ENCODE data around the gene TXNDC11.

TXNDC11 gene

GRCh38 chr16:11736903-11737302, 5.8 kb downstream of the TXNDC11 start:
- Mint-ChIP-seq H3K4me1 (peaks cover 74% of the 10 kb centered on the region), H3K4me3 (no peak overlapping the region), H3K27ac (no peak overlapping the region), H3K27me3 (no peaks in the 10 kb centered on the region), H3K9me3 (no peaks in the 10 kb centered on the region)
- ATAC-seq: no peak
- no peak for DNase-seq

GRCh38 chr16:11735787-11736186, 6.9 kb downstream of the TXNDC11 start:
- H3K27me3 Mint-ChIP-seq: no peaks in the 10 kb centered on the region
- ATAC-seq (no peak), DNase-seq (no peak)
- peak overlapping the region in 1 of 2 donors; percentile 65 for H3K27ac Mint-ChIP-seq
- peaks cover 71% of the 10 kb centered on the region for H3K4me1 Mint-ChIP-seq
- H3K9me3 Mint-ChIP-seq: no peaks in the 10 kb centered on the region
- no peak overlapping the region for H3K4me3 Mint-ChIP-seq

- no peaks in the 10 kb centered on the region for H3K9me3 Mint-ChIP-seq
- no peak overlapping the region for H3K4me3 Mint-ChIP-seq
- no peaks in the 10 kb centered on the region for H3K27me3 Mint-ChIP-seq
- H3K4me1 Mint-ChIP-seq: peaks cover 61% of the 10 kb centered on the region
- DNase-seq: no peak
- no peak for ATAC-seq
- no peak overlapping the region for H3K27ac Mint-ChIP-seq
These were observed 8.0 kb downstream of the TXNDC11 start for GRCh38 chr16:11734653-11735043.

GRCh38 chr16:11734025-11734652, 8.5 kb downstream of the TXNDC11 start:
- Mint-ChIP-seq H3K27me3 (no peaks in the 10 kb centered on the region), H3K4me3 (no peak overlapping the region), H3K27ac (no peak overlapping the region), H3K4me1 (peaks cover 61% of the 10 kb centered on the region), H3K9me3 (no peaks in the 10 kb centered on the region)
- DNase-seq (no peak), ATAC-seq (no peak)

- ATAC-seq (no peak), DNase-seq (no peak)
- no peaks in the 10 kb centered on the region for H3K27me3 Mint-ChIP-seq
- peaks cover 50% of the 10 kb centered on the region for H3K4me1 Mint-ChIP-seq
- no peak overlapping the region for H3K4me3 Mint-ChIP-seq
- no peaks in the 10 kb centered on the region for H3K9me3 Mint-ChIP-seq
- H3K27ac Mint-ChIP-seq: no peak overlapping the region
These were observed 11.4 kb downstream of the TXNDC11 start for GRCh38 chr16:11731222-11731621.

GRCh38 chr16:11729787-11730186, 12.9 kb downstream of the TXNDC11 start:
- no peaks in the 10 kb centered on the region for H3K27me3 Mint-ChIP-seq
- peak overlapping the region in 1 of 2 donors; percentile 42 for H3K27ac Mint-ChIP-seq
- DNase-seq: no peak
- no peak overlapping the region for H3K4me3 Mint-ChIP-seq
- peaks cover 40% of the 10 kb centered on the region for H3K4me1 Mint-ChIP-seq
- ATAC-seq: no peak
- no peaks in the 10 kb centered on the region for H3K9me3 Mint-ChIP-seq

GRCh38 chr16:11727796-11728543, 14.7 kb downstream of the TXNDC11 start:
- no peak for DNase-seq
- Mint-ChIP-seq H3K4me3 (no peak overlapping the region), H3K9me3 (no peaks in the 10 kb centered on the region), H3K27me3 (no peaks in the 10 kb centered on the region), H3K4me1 (peaks cover 30% of the 10 kb centered on the region), H3K27ac (peak overlapping the region in 1 of 2 donors; percentile 40)
- ATAC-seq: peak; percentile 76

- Mint-ChIP-seq H3K27ac (no peak overlapping the region), H3K4me3 (no peak overlapping the region), H3K9me3 (no peaks in the 10 kb centered on the region), H3K27me3 (no peaks in the 10 kb centered on the region), H3K4me1 (peaks cover 25% of the 10 kb centered on the region)
- DNase-seq (no peak), ATAC-seq (no peak)
These were observed 16.6 kb downstream of the TXNDC11 start for GRCh38 chr16:11726008-11726407.

- no peak overlapping the region for H3K4me3 Mint-ChIP-seq
- peaks cover 24% of the 10 kb centered on the region for H3K4me1 Mint-ChIP-seq
- no peak for ATAC-seq
- H3K27ac Mint-ChIP-seq: no peak overlapping the region
- no peaks in the 10 kb centered on the region for H3K27me3 Mint-ChIP-seq
- no peak for DNase-seq
- no peaks in the 10 kb centered on the region for H3K9me3 Mint-ChIP-seq
These were observed 17.2 kb downstream of the TXNDC11 start for GRCh38 chr16:11725457-11725856.

GRCh38 chr16:11722468-11722808, 20.2 kb downstream of the TXNDC11 start:
- Mint-ChIP-seq H3K4me1 (peaks cover 7% of the 10 kb centered on the region), H3K27ac (peak overlapping the region in 1 of 2 donors; percentile 0), H3K27me3 (no peaks in the 10 kb centered on the region), H3K4me3 (no peak overlapping the region), H3K9me3 (no peaks in the 10 kb centered on the region)
- DNase-seq (no peak), ATAC-seq (no peak)

GRCh38 chr16:11721781-11722467, 20.7 kb downstream of the TXNDC11 start:
- no peaks in the 10 kb centered on the region for H3K9me3 Mint-ChIP-seq
- H3K4me1 Mint-ChIP-seq: peaks cover 9% of the 10 kb centered on the region
- H3K4me3 Mint-ChIP-seq: no peak overlapping the region
- H3K27me3 Mint-ChIP-seq: no peaks in the 10 kb centered on the region
- H3K27ac Mint-ChIP-seq: peak overlapping the region in 1 of 2 donors; percentile 0
- DNase-seq: no peak
- no peak for ATAC-seq

- Mint-ChIP-seq H3K27ac (peak overlapping the region in 1 of 2 donors; percentile 10), H3K27me3 (no peaks in the 10 kb centered on the region), H3K4me3 (no peak overlapping the region), H3K9me3 (no peaks in the 10 kb centered on the region), H3K4me1 (peaks cover 14% of the 10 kb centered on the region)
- ATAC-seq (no peak), DNase-seq (no peak)
These were observed 22.9 kb downstream of the TXNDC11 start for GRCh38 chr16:11719762-11720161.

- Mint-ChIP-seq H3K27me3 (no peaks in the 10 kb centered on the region), H3K4me3 (no peak overlapping the region), H3K9me3 (no peaks in the 10 kb centered on the region), H3K4me1 (peaks cover 14% of the 10 kb centered on the region), H3K27ac (no peak overlapping the region)
- no peak for ATAC-seq
- DNase-seq: no peak
These were observed 23.5 kb downstream of the TXNDC11 start for GRCh38 chr16:11719171-11719570.

GRCh38 chr16:11717811-11718210, 24.8 kb downstream of the TXNDC11 start:
- ATAC-seq (no peak), DNase-seq (no peak)
- H3K27me3 Mint-ChIP-seq: no peaks in the 10 kb centered on the region
- H3K4me1 Mint-ChIP-seq: peaks cover 14% of the 10 kb centered on the region
- no peaks in the 10 kb centered on the region for H3K9me3 Mint-ChIP-seq
- H3K27ac Mint-ChIP-seq: no peak overlapping the region
- H3K4me3 Mint-ChIP-seq: no peak overlapping the region

GRCh38 chr16:11716336-11716735, 26.3 kb downstream of the TXNDC11 start:
- H3K27ac Mint-ChIP-seq: no peak overlapping the region
- H3K27me3 Mint-ChIP-seq: no peaks in the 10 kb centered on the region
- DNase-seq: no peak
- peaks cover 14% of the 10 kb centered on the region for H3K4me1 Mint-ChIP-seq
- no peaks in the 10 kb centered on the region for H3K9me3 Mint-ChIP-seq
- no peak overlapping the region for H3K4me3 Mint-ChIP-seq
- ATAC-seq: no peak

GRCh38 chr16:11715246-11715947, 27.3 kb downstream of the TXNDC11 start:
- no peak for ATAC-seq
- Mint-ChIP-seq H3K27me3 (no peaks in the 10 kb centered on the region), H3K4me3 (no peak overlapping the region), H3K4me1 (peaks cover 14% of the 10 kb centered on the region), H3K27ac (no peak overlapping the region), H3K9me3 (no peaks in the 10 kb centered on the region)
- DNase-seq: no peak
